Upper lobe of left lung (tissue), 4 donors: ENCODE measurements around the gene CHAF1A.

Source experiments
- CTCF ChIP-seq, 6 experiments: fragments of 450-650 bp in 4 of 6; fragments of 200-600 bp in 2 of 6; sonication (generic) in 2 of 6; IDR thresholded peaks; one replicate each; pipeline ENCODE4 v1.5.1; 2016 to 2019; ENCODE audit warnings: antibody characterized with exemption in 6 of 6
- POLR2AphosphoS5 ChIP-seq, 2 donors: sonication (generic); formaldehyde crosslinking; IDR thresholded peaks; one replicate each; pipeline ENCODE4 v1.5.1; 2017; ENCODE audit warnings: antibody characterized with exemption in 2 of 2

GRCh38 chr19:4403005-4403761, 743 bp downstream of the CHAF1A start:
- TF ChIP-seq POLR2AphosphoS5 (IDR thresholded peaks at IDR 0.05): no peak
- no peak for TF ChIP-seq CTCF (IDR thresholded peaks at IDR 0.05)
